HG03378 (cell line): ENCODE measurements around the gene KDM1A.

Experiments
- ATAC-seq: cut with Tn5 transposase; IDR thresholded peaks from one replicate; pipeline ENCODE4 v1.9.1; 2021; ENCODE audit warnings: mild to moderate bottlenecking, moderate library complexity; ENCODE audit not compliant: unreplicated experiment

The KDM1A gene

GRCh38 chr1:23103001-23103889 is 84.0 kb downstream of the KDM1A start:
- no peak for ATAC-seq

GRCh38 chr1:23108918-23109533 is 89.8 kb downstream of the KDM1A start:
- no peak for ATAC-seq

GRCh38 chr1:23110391-23110790 is 91.1 kb downstream of the KDM1A start:
- ATAC-seq: no peak

- ATAC-seq: no peak
These were observed 92.6 kb downstream of the KDM1A start for GRCh38 chr1:23111600-23112535.

- ATAC-seq: no peak
These were observed 95.3 kb downstream of the KDM1A start for GRCh38 chr1:23114424-23115079.

GRCh38 chr1:23116216-23116836 is 97.1 kb downstream of the KDM1A start:
- ATAC-seq: no peak

GRCh38 chr1:23116921-23117699 is 97.8 kb downstream of the KDM1A start:
- no peak for ATAC-seq

GRCh38 chr1:23118407-23118806 is 99.1 kb downstream of the KDM1A start:
- ATAC-seq: no peak

- no peak for ATAC-seq
These were observed 99.9 kb downstream of the KDM1A start for GRCh38 chr1:23118957-23119792.

GRCh38 chr1:23120383-23120782 is 101.1 kb downstream of the KDM1A start:
- no peak for ATAC-seq

- no peak for ATAC-seq
These were observed 102.9 kb downstream of the KDM1A start for GRCh38 chr1:23122023-23122748.

GRCh38 chr1:23122796-23123195 is 103.5 kb downstream of the KDM1A start:
- ATAC-seq: no peak

GRCh38 chr1:23123528-23123927 is 104.3 kb downstream of the KDM1A start:
- ATAC-seq: no peak

- ATAC-seq: no peak
These were observed 105.2 kb downstream of the KDM1A start for GRCh38 chr1:23124259-23125026.

GRCh38 chr1:23125489-23125888 is 106.2 kb downstream of the KDM1A start:
- no peak for ATAC-seq

- no peak for ATAC-seq
These were observed 106.9 kb downstream of the KDM1A start for GRCh38 chr1:23126200-23126599.

GRCh38 chr1:23126801-23127200 is 107.5 kb downstream of the KDM1A start:
- no peak for ATAC-seq
